Measurements from ENCODE around the gene CCDC181.

- TF ChIP-seq, protein P1, sequence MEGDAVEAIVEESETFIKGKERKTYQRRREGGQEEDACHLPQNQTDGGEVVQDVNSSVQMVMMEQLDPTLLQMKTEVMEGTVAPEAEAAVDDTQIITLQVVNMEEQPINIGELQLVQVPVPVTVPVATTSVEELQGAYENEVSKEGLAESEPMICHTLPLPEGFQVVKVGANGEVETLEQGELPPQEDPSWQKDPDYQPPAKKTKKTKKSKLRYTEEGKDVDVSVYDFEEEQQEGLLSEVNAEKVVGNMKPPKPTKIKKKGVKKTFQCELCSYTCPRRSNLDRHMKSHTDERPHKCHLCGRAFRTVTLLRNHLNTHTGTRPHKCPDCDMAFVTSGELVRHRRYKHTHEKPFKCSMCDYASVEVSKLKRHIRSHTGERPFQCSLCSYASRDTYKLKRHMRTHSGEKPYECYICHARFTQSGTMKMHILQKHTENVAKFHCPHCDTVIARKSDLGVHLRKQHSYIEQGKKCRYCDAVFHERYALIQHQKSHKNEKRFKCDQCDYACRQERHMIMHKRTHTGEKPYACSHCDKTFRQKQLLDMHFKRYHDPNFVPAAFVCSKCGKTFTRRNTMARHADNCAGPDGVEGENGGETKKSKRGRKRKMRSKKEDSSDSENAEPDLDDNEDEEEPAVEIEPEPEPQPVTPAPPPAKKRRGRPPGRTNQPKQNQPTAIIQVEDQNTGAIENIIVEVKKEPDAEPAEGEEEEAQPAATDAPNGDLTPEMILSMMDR (IDR thresholded peaks at IDR 0.05) = no peak
- no peak for TF ChIP-seq ZFX (IDR thresholded peaks at IDR 0.05; ENCODE audit: borderline replicate concordance)
Measured at GRCh38 chr1:169381162-169381561, 46.1 kb downstream of the CCDC181 start.

All from 22Rv1 (cell line).